Measurements from ENCODE around the gene CDK5. TPM values are rescaled to one million over a fixed set of nuclear protein-coding genes. Genes with fewer than 3 reads are reported as not detected.

The CDK5 gene
- total RNA-seq, 2 donors from 2014 or later, result 2.3 to 6.3 TPM

DNA sequence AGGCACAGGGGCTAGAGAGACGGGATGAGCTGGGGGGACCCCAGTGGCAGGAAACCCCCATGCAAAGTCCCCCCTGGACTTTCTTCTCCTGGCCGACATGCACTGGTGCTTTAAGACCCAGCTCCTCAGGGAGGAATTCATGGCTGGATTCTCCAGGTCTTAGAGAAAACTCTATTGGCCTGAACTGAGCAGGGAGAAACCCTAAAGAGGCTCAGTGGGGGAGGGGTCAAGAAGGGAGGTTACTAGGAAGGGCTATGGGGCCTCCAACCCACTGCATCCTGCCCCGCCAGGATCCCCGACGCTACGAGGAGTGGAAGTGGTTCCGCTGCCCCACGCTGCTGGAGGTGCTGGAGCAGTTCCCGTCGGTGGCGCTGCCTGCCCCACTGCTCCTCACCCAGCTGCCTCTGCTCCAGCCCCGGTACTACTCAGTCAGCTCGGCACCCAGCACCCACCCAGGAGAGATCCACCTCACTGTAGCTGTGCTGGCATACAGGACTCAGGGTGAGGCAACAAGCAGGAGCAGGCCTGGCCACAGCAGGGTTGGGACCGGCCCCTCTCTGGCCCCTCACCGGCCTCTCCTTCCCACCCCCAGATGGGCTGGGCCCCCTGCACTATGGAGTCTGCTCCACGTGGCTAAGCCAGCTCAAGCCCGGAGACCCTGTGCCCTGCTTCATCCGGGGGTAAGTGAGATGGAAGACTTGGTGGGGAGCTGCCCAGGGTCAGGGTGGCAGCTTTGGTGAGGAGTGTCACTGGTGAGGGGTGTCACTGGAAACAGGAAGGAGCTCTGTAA is 47.2 kb downstream of the CDK5 start:
- 39 to 60% methylated on average over 7 to 18 of the region's 18 CpGs for WGBS, 2 donors
- ATAC-seq (no peak), DNase-seq (no peak)
- no peak overlapping the region for H3K27ac ChIP-seq
- H3K4me3 ChIP-seq, result no peak overlapping the region
- no peak for TF ChIP-seq POLR2A (IDR thresholded peaks at IDR 0.05)
- TF ChIP-seq, protein P1, sequence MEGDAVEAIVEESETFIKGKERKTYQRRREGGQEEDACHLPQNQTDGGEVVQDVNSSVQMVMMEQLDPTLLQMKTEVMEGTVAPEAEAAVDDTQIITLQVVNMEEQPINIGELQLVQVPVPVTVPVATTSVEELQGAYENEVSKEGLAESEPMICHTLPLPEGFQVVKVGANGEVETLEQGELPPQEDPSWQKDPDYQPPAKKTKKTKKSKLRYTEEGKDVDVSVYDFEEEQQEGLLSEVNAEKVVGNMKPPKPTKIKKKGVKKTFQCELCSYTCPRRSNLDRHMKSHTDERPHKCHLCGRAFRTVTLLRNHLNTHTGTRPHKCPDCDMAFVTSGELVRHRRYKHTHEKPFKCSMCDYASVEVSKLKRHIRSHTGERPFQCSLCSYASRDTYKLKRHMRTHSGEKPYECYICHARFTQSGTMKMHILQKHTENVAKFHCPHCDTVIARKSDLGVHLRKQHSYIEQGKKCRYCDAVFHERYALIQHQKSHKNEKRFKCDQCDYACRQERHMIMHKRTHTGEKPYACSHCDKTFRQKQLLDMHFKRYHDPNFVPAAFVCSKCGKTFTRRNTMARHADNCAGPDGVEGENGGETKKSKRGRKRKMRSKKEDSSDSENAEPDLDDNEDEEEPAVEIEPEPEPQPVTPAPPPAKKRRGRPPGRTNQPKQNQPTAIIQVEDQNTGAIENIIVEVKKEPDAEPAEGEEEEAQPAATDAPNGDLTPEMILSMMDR (IDR thresholded peaks at IDR 0.05), result no peak
- no peaks in the 10 kb centered on the region for H3K9me3 ChIP-seq
- peaks cover 0 to 13% of the 10 kb centered on the region in 2 donors for H3K27me3 ChIP-seq
- intact Hi-C loops (cut with DNase I), result no loop called here
- H3K4me1 ChIP-seq, result peaks cover 23% of the 10 kb centered on the region
- H3K36me3 ChIP-seq (replicated peaks in 1 of 2; ENCODE audit: insufficient read depth in 1 of 2, low read depth in 2 of 2), result no peaks in the 10 kb centered on the region

DNA sequence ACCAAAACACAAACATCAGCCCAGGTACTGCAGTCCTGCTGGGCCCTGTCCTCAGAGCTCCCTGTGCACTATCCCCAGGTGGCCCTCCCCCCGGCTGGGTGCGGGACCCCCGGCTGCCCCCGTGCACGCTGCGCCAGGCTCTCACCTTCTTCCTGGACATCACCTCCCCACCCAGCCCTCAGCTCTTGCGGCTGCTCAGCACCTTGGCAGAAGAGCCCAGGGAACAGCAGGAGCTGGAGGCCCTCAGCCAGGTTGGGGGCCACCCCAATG is 47.7 kb downstream of the CDK5 start:
- peaks cover 0 to 13% of the 10 kb centered on the region in 2 donors for H3K27me3 ChIP-seq
- TF ChIP-seq, protein P1 (IDR thresholded peaks at IDR 0.05), result no peak
- no peak for TF ChIP-seq POLR2A (IDR thresholded peaks at IDR 0.05)
- H3K9me3 ChIP-seq, result no peaks in the 10 kb centered on the region
- no peak overlapping the region for H3K27ac ChIP-seq
- DNase-seq (no peak), ATAC-seq (no peak)
- WGBS, 2 donors, result 30% methylated on average over 7 of the region's 7 CpGs; no CpG with 5 or more reads in 1 of the 2 donors
- peaks cover 23% of the 10 kb centered on the region for H3K4me1 ChIP-seq
- H3K36me3 ChIP-seq (replicated peaks in 1 of 2; ENCODE audit: insufficient read depth in 1 of 2, low read depth in 2 of 2), result no peaks in the 10 kb centered on the region
- intact Hi-C loops (cut with DNase I), result no loop called here
- H3K4me3 ChIP-seq, result no peak overlapping the region

DNA sequence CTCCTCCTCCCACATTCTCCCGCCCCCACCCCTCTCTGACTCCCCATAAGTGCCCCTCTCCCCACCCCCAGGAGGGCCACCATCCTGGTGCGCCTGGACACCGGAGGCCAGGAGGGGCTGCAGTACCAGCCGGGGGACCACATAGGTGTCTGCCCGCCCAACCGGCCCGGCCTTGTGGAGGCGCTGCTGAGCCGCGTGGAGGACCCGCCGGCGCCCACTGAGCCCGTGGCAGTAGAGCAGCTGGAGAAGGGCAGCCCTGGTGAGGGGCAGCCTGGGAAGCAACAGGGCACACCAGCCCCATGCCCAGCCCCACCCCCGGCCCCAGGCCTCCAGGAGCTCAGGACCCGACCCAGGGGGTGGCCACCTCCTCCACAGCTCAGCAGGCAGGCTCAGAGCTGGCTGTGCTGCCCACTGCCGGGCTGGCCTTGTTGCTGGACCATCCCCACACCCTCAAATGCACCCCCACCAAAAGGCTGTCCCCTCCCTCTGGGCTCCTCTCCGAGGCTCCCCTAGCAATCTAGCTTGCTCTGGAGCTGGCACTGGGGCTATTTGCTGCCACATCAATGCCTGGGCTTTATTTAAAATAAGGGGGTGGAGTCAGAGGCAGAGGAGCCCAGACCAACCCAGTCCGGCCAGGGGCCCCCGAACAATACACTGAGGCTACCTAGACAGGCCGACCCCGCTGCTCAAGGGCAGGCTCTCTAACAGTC is 48.2 kb downstream of the CDK5 start:
- ATAC-seq (no peak), DNase-seq (no peak)
- Histone ChIP-seq H3K9me3 (no peaks in the 10 kb centered on the region), H3K4me3 (no peak overlapping the region), H3K36me3 (replicated peaks in 1 of 2; ENCODE audit: insufficient read depth in 1 of 2, low read depth in 2 of 2) (no peaks in the 10 kb centered on the region), H3K4me1 (peaks cover 23% of the 10 kb centered on the region), H3K27me3 (peaks cover 0 to 9% of the 10 kb centered on the region in 2 donors), H3K27ac (no peak overlapping the region)
- intact Hi-C loops (cut with DNase I), result no loop called here
- 8 to 45% methylated on average over 2 to 18 of the region's 22 CpGs for WGBS, 2 donors
- TF ChIP-seq POLR2A (IDR thresholded peaks at IDR 0.05), result no peak
- TF ChIP-seq, protein P1 (IDR thresholded peaks at IDR 0.05), result no peak

DNA sequence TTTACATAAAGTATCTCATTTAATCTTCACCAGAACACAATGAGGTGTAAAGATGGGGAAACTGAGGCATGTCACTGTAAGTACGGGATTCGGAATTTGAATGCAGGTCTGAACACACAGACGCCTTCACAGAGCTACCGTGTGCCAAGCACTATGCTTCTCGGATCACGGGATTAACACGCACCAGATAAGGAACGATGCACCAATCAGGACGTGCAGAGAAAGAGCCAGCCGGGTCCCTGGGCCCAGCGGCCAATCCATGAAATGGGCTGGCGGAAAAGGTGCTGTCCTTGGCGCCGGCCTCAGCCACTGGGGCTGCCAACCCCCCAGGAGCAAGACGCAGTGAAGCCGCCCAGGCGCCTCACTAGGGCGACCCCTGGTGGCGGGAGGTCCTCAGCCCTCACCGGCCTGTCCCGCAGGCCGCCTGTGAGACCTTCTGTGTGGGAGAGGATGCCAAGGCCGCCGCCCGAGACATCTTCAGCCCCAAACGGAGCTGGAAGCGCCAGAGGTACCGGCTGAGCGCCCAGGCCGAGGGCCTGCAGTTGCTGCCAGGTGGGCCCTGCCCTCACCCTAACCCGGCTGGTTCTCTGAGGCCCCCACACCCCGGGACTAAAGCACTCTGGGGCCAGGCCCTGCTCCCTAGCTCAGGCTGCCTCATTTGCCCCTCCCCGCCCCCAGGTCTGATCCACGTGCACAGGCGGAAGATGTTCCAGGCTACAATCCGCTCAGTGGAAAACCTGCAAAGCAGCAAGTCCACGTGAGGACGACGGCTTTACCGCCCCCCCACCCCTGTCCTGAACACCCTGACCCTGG is 49.0 kb downstream of the CDK5 start:
- Histone ChIP-seq H3K4me1 (peaks cover 19% of the 10 kb centered on the region), H3K9me3 (no peaks in the 10 kb centered on the region), H3K27ac (no peak overlapping the region), H3K27me3 (peaks cover 0 to under 1% of the 10 kb centered on the region in 2 donors), H3K36me3 (replicated peaks in 1 of 2; ENCODE audit: insufficient read depth in 1 of 2, low read depth in 2 of 2) (no peaks in the 10 kb centered on the region), H3K4me3 (no peak overlapping the region)
- peak; percentile 81 for ATAC-seq
- peak; percentile 63 to 80 (median 72) for DNase-seq
- WGBS, 2 donors, result 34 to 40% methylated on average over 19 to 40 of the region's 40 CpGs
- intact Hi-C loops (cut with DNase I), result no loop called here
- TF ChIP-seq POLR2A (IDR thresholded peaks at IDR 0.05), result no peak
- TF ChIP-seq, protein P1 (IDR thresholded peaks at IDR 0.05), result peak; percentile 57 to 85 (median 75)

Measured in body of pancreas (tissue), 4 donors.